K562 (cell line): Measurements from ENCODE around the gene TSHB. TPM values are rescaled to one million over a fixed set of nuclear protein-coding genes. Genes with fewer than 3 reads are reported as not detected.

Experiments used
- ATAC-seq: fragments of 200-7000 bp; cut with Tn5 transposase; 3 replicates; pipeline ENCODE4 v1.9.1; 2020; ENCODE audit warnings: moderate library complexity
- BruUV-seq: library from RNA; stranded (reverse); fragments of 400-500 nt; replicated peaks from 2 replicates; lab custom pipeline; 2021; lab: Mats Ljungman, UMichigan
- CTCF ChIA-PET: fragments of 300-600 bp; formaldehyde crosslinking; extraction: SDS; loops from one replicate; lab custom pipeline; 2021; ENCODE audit warnings: low intra/inter-chr PET ratio; lab: Yijun Ruan, JAX
- POLR2A ChIA-PET: fragments of 300-600, 350-650 bp; sonication (Branson Sonifier 250); formaldehyde crosslinking; extraction: SDS; loops from one replicate; lab custom pipeline; 2021; ENCODE audit warnings: antibody characterized with exemption, inconsistent platforms; lab: Yijun Ruan, JAX
- DNase-seq, 4 experiments: peaks; one replicate each; pipeline versions ENCODE4 v3.0.0 to v3.0.0-alpha.2; 2011 to 2018; ENCODE audit warnings: low spot score in 3 of 4, mixed read lengths in 3 of 4; ENCODE audit errors: extremely low read depth in 1 of 4
- FAIRE-seq: peaks from 2 replicates; lab custom pipeline; 2011; peaks lifted over from hg19 to GRCh38; lab: Jason Lieb, UNC
- H2AFZ ChIP-seq: 2 replicates; pipeline ENCODE4 v1.6.0; 2011; ENCODE audit warnings: low read depth, low read length, control low read depth, inconsistent platforms
- H3K27ac ChIP-seq: fragments of 200-600 bp; 3 replicates; pipeline ENCODE4 v1.8.0; 2011; ENCODE audit warnings: low read depth, mild to moderate bottlenecking, control low read depth, inconsistent platforms, low read length, moderate library complexity, mixed read lengths; ENCODE audit errors: extremely low read depth
- H3K27me3 ChIP-seq, 2 experiments: fragments of 300-600 bp in 1 of 2; 2 replicates in 1 of 2; 3 replicates in 1 of 2; pipeline versions ENCODE4 v1.6.0 to v1.8.0; 2011; ENCODE audit warnings: inconsistent platforms in 2 of 2, low read length in 2 of 2, mild to moderate bottlenecking in 1 of 2, mixed read lengths in 1 of 2, moderate library complexity in 1 of 2; ENCODE audit not compliant: control insufficient read depth in 2 of 2, insufficient read depth in 2 of 2
- H3K36me3 ChIP-seq: fragments of 300-600 bp; 3 replicates; pipeline ENCODE4 v1.8.0; 2011; ENCODE audit warnings: mild to moderate bottlenecking, low read length, inconsistent platforms; ENCODE audit not compliant: control insufficient read depth, insufficient read depth
- H3K4me1 ChIP-seq, 2 experiments: fragments of 200-600 bp in 1 of 2; replicated peaks in 1 of 2; 2 replicates in 1 of 2; 3 replicates in 1 of 2; pipeline versions ENCODE4 v1.5.1 to v1.8.0; 2011; ENCODE audit warnings: inconsistent platforms in 2 of 2, low read length in 2 of 2, mild to moderate bottlenecking in 1 of 2, mixed read lengths in 1 of 2, moderate library complexity in 1 of 2; ENCODE audit not compliant: control insufficient read depth in 2 of 2, insufficient read depth in 2 of 2
- H3K4me2 ChIP-seq: 2 replicates; pipeline ENCODE4 v1.6.1; 2011; ENCODE audit warnings: low read length, control low read depth, inconsistent platforms, mixed read lengths; ENCODE audit not compliant: insufficient read depth
- H3K4me3 ChIP-seq: fragments of 200-600 bp; sonication (generic), shearing (Covaris generic); 2 replicates; pipeline ENCODE4 v1.5.1; 2016; ENCODE audit warnings: control low read depth, inconsistent platforms
- H3K79me2 ChIP-seq: fragments of 200-600 bp; 3 replicates; pipeline ENCODE4 v1.8.0; 2011; ENCODE audit warnings: low read length, inconsistent platforms; ENCODE audit not compliant: control insufficient read depth, insufficient read depth
- H3K9ac ChIP-seq, 2 experiments: 2 replicates each; pipeline versions ENCODE4 v1.6.0 to v1.6.1; 2011; ENCODE audit warnings: low read depth in 2 of 2, low read length in 2 of 2, control low read depth in 1 of 2, inconsistent platforms in 1 of 2, mild to moderate bottlenecking in 1 of 2, mixed read lengths in 1 of 2; ENCODE audit not compliant: insufficient read depth in 1 of 2
- H3K9me1 ChIP-seq: one replicate; pipeline ENCODE4 v1.6.0; 2011; ENCODE audit warnings: inconsistent platforms, mild to moderate bottlenecking, low read length, moderate library complexity; ENCODE audit not compliant: control insufficient read depth, insufficient read depth
- H3K9me3 ChIP-seq: replicated peaks from 2 replicates; pipeline ENCODE4 v1.5.1; 2011; ENCODE audit warnings: low read depth, low read length, inconsistent platforms; ENCODE audit not compliant: control insufficient read depth, insufficient read depth
- H4K20me1 ChIP-seq: replicated peaks from 2 replicates; pipeline ENCODE4 v1.6.1; 2011; ENCODE audit warnings: low read length, inconsistent platforms, mixed read lengths; ENCODE audit not compliant: control insufficient read depth, insufficient read depth
- BHLHE40 ChIP-seq: IDR thresholded peaks from 2 replicates; pipeline ENCODE4 v1.6.1; 2011; ENCODE audit warnings: low read length, improper control_type of control experiment
- CUX1 ChIP-seq: fragments of 200-800 bp; sonication (Bioruptor generic); IDR thresholded peaks from 2 replicates; pipeline ENCODE4 v1.6.1; 2016; ENCODE audit warnings: missing genetic modification characterization, missing compliant biosample characterization
- EP400 ChIP-seq: fragments of 450-650 bp; IDR thresholded peaks from 2 replicates; pipeline ENCODE4 v1.6.1; 2017; ENCODE audit warnings: antibody characterized with exemption, mild to moderate bottlenecking, moderate library complexity
- HMG20A ChIP-seq: fragments of 450-650 bp; formaldehyde crosslinking; conservative IDR thresholded peaks from 2 replicates; pipeline ENCODE4 v1.4.0; 2020; ENCODE audit warnings: mild to moderate bottlenecking, mixed read lengths
- MCM3 ChIP-seq: fragments of 450-650 bp; IDR thresholded peaks from 2 replicates; pipeline ENCODE4 v1.6.1; 2016
- MIER1 ChIP-seq: fragments of 450-650 bp; IDR thresholded peaks from 2 replicates; pipeline ENCODE4 v1.6.1; 2016; ENCODE audit warnings: antibody characterized with exemption, mild to moderate bottlenecking, low read depth
- NFE2L1 ChIP-seq: fragments of 450-650 bp; IDR thresholded peaks from 2 replicates; pipeline ENCODE4 v1.6.1; 2016; ENCODE audit warnings: missing genetic modification characterization, low read depth, mild to moderate bottlenecking, missing compliant biosample characterization, moderate library complexity, borderline replicate concordance
- SLC30A9 ChIP-seq: fragments of 250-450 bp; sonication (Bioruptor Pico); IDR thresholded peaks from 2 replicates; pipeline ENCODE4 v1.8.0; 2022; ENCODE audit warnings: mild to moderate bottlenecking, moderate library complexity
- TAF1 ChIP-seq: IDR thresholded peaks from 2 replicates; pipeline ENCODE4 v1.6.1; 2011; ENCODE audit warnings: mild to moderate bottlenecking, low read length, moderate library complexity; ENCODE audit not compliant: insufficient read depth, control insufficient read depth, severe bottlenecking; ENCODE audit errors: extremely low read depth
- TRIM25 ChIP-seq: fragments of 450-650 bp; IDR thresholded peaks from 2 replicates; pipeline ENCODE4 v1.7.0; 2016; ENCODE audit warnings: borderline replicate concordance
- XRCC3 ChIP-seq: fragments of 450-650 bp; IDR thresholded peaks from 2 replicates; pipeline ENCODE4 v1.6.1; 2017; ENCODE audit warnings: mild to moderate bottlenecking, moderate library complexity
- ZNF253 ChIP-seq: fragments of 250-450 bp; sonication (Bioruptor Pico); conservative IDR thresholded peaks from 2 replicates; pipeline ENCODE4 v1.6.1; 2021; ENCODE audit warnings: mild to moderate bottlenecking
- ZNF347 ChIP-seq: fragments of 450-650 bp; formaldehyde crosslinking; IDR thresholded peaks from 2 replicates; pipeline ENCODE4 v1.4.0; 2020; ENCODE audit warnings: low read depth, mild to moderate bottlenecking, moderate library complexity
- WGBS: fragments of 100-300 bp; shearing (Covaris generic); methylation state at CpG from one replicate; pipeline ENCODE4 v1.1.6; 2016; ENCODE audit warnings: low coverage, mixed read lengths; ENCODE audit not compliant: insufficient coverage; ENCODE audit errors: missing lambda C conversion rate; 5-methylcytosine and 5-hydroxymethylcytosine counted together
- in situ Hi-C: fragments of 300-500 bp; cut with MboI; formaldehyde crosslinking; loops from 4 replicates; pipeline ENCODE4 v1.15.0; 2018; ENCODE audit warnings: inconsistent platforms, mixed read lengths
- intact Hi-C: fragments of 100-400 bp; cut with micrococcal nuclease; formaldehyde crosslinking; loops from 2 replicates; pipeline ENCODE4 v1.14.2; 2022
- polyA plus RNA-seq, 8 experiments: library from polyadenylated mRNA; depleted of rRNA in 4 of 8; stranded (reverse) in 5 of 8; unstranded in 3 of 8; fragments of >200 nt; fragmentation: Nextera tagmentation in 2 of 8; fragmentation: Illumina TruSeq in 1 of 8; extraction: Ambion mirVana in 2 of 8; extraction: Trizol in 1 of 8; gene quantifications; 2 replicates each; pipeline versions ENCODE4 v1.2.1 to v1.2.3, GENCODE V29; 2011 to 2014; ENCODE audit warnings: inconsistent platforms in 1 of 8, missing spikeins in 1 of 8
- total RNA-seq, 7 experiments: library from RNA; depleted of rRNA in 6 of 7; stranded (reverse); fragments of >200 nt in 6 of 7; fragmentation: Illumina TruSeq in 2 of 7; extraction: Trizol in 2 of 7; gene quantifications; 2 replicates each; pipeline versions ENCODE4 v1.2.1 to v1.2.3, GENCODE V29; 2011 to 2021; ENCODE audit warnings: low replicate concordance in 1 of 7

The TSHB gene
- total and polyA plus RNA-seq, 9 of the 15 experiments (the other 6 are each of a cell fraction or from before 2014, with no cell fraction given): not detected

GRCh38 chr1:115074839-115075534, 45.4 kb downstream of the TSHB start (continued):
- TF ChIP-seq EP400: no peak
- no peak for TF ChIP-seq ZNF347 (CRISPR knock-in tag)
- no peak for TF ChIP-seq TRIM25
- no peak for TF ChIP-seq SLC30A9 (CRISPR knock-in tag)
- TF ChIP-seq MCM3: no peak
- TF ChIP-seq XRCC3: no peak
- no peak for TF ChIP-seq HMG20A (CRISPR knock-in tag)
- no peak for TF ChIP-seq BHLHE40
- TF ChIP-seq MIER1: no peak

GRCh38 chr1:115076384-115076915, 46.8 kb downstream of the TSHB start:
- in situ Hi-C loops (no loop called here), intact Hi-C loops (no loop called here)
- DNase-seq (no peak), FAIRE-seq (no peak), ATAC-seq (no peak)
- no peak overlapping the region for H3K9ac ChIP-seq
- H3K36me3 ChIP-seq: no peaks in the 10 kb centered on the region
- no peaks in the 10 kb centered on the region for H3K79me2 ChIP-seq
- H3K9me1 ChIP-seq: no peaks in the 10 kb centered on the region
- no peak overlapping the region for H3K4me2 ChIP-seq
- no peaks in the 10 kb centered on the region for H4K20me1 ChIP-seq
- H3K4me3 ChIP-seq: no peak overlapping the region
- BruUV-seq: no TSS peak
- no peak overlapping the region for H2AFZ ChIP-seq
- no peaks in the 10 kb centered on the region for H3K9me3 ChIP-seq
- no peak overlapping the region for H3K27ac ChIP-seq
- peaks cover 3 to 15% of the 10 kb centered on the region in 2 experiments; a peak in 4 of 5 replicates for H3K27me3 ChIP-seq
- ChIA-PET CTCF (no interaction called here), POLR2A (interaction anchor here (0.6 to 1.3 kb wide), 2 partner anchors 11 to 1799 kb away, joined by 3 read pairs; no protein-coding TSS in a partner anchor)
- no peaks in the 10 kb centered on the region for H3K4me1 ChIP-seq
- 0% methylated on average over 4 of the region's 4 CpGs for WGBS
- TF ChIP-seq ZNF253 (CRISPR knock-in tag) (no peak), TAF1 (no peak), NFE2L1 (no peak), CUX1 (CRISPR knock-in tag) (no peak)
